GM10248 (cell line): ENCODE results near the gene TWIST2.

Experiments used
- CTCF ChIA-PET: fragments of 300-600 bp; sonication (Branson Sonifier 250); formaldehyde crosslinking; extraction: SDS; loops from one replicate; lab custom pipeline; 2021; ENCODE audit warnings: antibody characterized with exemption; lab: Yijun Ruan, JAX
- POLR2A ChIA-PET: fragments of 350-650 bp; sonication (Branson Sonifier 250); formaldehyde crosslinking; extraction: SDS; loops from one replicate; lab custom pipeline; 2020; ENCODE audit warnings: antibody characterized with exemption; lab: Yijun Ruan, JAX
- DNase-seq: peaks from one replicate; pipeline ENCODE4 v3.0.0; 2012; ENCODE audit errors: extremely low spot score
- TF ChIP-seq, protein P1 (sequence below): IDR thresholded peaks from 2 replicates; pipeline ENCODE4 v1.5.1; 2012; ENCODE audit warnings: mild to moderate bottlenecking, low read depth; ENCODE audit errors: extremely low read depth, missing control alignments, control extremely low read depth

The TWIST2 gene

DNA sequence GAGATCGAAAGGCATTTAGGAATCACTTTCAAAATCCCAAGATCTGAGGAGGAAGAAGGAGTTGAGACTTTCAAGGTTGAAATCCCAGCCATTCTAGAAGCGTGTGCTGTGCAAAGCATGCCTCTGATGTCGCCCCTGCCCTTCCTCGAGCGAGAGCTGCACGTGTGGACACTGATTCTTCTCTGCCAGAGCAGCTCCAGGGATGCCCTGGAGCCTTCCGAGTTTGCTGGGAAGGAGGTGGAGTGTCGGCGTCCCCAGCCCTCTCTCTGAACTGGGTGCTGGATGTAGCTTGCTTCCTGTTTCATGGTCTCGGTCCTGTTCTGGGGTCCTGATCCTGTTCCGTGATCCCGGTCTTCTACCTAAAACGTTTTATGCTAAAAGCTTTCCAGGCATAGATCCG lies 76.1 kb downstream of the TWIST2 start:
- ChIA-PET POLR2A (no interaction called here), CTCF (no interaction called here)
- no peak for DNase-seq
- TF ChIP-seq, protein P1, sequence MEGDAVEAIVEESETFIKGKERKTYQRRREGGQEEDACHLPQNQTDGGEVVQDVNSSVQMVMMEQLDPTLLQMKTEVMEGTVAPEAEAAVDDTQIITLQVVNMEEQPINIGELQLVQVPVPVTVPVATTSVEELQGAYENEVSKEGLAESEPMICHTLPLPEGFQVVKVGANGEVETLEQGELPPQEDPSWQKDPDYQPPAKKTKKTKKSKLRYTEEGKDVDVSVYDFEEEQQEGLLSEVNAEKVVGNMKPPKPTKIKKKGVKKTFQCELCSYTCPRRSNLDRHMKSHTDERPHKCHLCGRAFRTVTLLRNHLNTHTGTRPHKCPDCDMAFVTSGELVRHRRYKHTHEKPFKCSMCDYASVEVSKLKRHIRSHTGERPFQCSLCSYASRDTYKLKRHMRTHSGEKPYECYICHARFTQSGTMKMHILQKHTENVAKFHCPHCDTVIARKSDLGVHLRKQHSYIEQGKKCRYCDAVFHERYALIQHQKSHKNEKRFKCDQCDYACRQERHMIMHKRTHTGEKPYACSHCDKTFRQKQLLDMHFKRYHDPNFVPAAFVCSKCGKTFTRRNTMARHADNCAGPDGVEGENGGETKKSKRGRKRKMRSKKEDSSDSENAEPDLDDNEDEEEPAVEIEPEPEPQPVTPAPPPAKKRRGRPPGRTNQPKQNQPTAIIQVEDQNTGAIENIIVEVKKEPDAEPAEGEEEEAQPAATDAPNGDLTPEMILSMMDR = no peak

DNA sequence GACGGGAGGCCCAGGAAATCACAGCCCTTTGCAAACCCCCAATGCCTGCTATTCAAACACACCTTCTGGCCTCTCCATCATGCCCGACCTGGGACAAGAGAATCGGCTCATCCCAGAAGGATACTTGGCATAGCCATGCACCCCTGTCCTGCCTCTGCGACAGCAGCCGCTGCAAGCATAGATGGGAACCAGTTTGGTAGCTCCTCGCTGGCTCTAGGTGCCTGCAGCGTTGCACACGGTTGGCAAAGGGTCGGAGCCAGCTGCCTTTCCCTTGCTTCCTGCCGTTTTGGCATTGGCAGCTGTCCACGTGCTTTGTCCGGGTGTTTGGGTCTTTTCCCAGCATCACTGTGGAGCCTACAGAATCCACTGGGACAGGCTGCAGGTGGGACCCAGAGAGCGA lies 76.9 kb downstream of the TWIST2 start:
- DNase-seq = no peak
- TF ChIP-seq, protein P1 = no peak
- POLR2A ChIA-PET = no interaction called here
- CTCF ChIA-PET = no interaction called here

DNA sequence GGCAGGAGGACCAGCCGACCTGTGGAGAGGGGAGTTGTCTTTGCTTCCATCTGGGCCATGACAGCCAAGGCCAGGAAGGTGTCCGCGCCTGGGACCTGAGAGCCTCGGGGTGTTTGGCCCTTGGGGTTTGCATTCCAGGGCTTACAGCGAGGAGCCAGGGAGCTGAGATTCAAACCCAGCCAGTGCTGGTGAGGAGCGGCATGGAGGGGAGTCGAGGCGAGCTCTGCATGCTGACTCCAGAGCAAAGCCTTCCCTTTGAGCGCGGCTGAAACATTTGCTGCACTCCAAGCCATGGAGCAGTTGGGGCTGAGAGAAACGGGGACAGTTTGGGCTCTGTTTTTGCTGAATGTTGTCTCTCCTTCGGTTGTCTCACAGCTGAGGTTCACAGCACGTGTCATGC lies 77.4 kb downstream of the TWIST2 start:
- ChIA-PET POLR2A (no interaction called here), CTCF (no interaction called here)
- TF ChIP-seq, protein P1 = no peak
- DNase-seq = no peak

DNA sequence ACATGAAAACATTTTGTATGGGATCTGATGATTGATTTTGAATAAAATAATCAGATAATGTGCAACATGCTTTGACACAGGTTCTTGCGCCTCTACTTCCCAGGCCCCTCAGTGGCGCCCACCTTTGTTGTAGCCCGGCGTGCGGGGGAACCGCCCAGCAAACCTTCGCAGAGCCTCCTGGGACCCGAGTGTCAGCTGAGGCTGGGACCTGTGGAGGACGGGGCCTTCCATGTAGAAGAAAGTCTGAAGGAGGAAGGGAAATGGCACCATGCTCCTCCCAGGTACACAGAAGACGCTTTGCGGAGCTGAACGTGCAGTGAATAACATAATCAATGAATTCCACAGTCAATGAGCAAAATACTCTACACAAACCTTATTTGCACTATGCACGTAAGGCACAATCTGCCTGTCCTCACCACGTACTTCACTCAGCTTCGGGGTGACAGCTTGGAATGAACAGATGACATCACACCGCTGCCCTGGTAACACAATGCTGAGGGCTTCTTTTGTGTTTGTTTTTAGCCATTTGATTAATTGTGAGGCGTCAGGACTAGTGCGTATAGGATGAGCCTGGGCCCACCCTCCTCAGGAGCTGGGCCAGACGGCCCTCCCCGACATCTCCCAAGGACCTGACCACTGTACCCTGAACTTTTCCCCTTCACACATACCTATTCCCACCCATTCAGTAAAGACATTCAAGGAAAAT lies 78.1 kb downstream of the TWIST2 start:
- POLR2A ChIA-PET = no interaction called here

GRCh38 chr2:238926761-238927611 lies 79.1 kb downstream of the TWIST2 start:
- ChIA-PET POLR2A (no interaction called here), CTCF (no interaction called here)
- TF ChIP-seq, protein P1 = no peak
- DNase-seq = no peak

More for the DNA sequence above, 78.1 kb downstream of the TWIST2 start:
- DNase-seq = no peak
- TF ChIP-seq, protein P1 = no peak
- CTCF ChIA-PET = no interaction called here

DNA sequence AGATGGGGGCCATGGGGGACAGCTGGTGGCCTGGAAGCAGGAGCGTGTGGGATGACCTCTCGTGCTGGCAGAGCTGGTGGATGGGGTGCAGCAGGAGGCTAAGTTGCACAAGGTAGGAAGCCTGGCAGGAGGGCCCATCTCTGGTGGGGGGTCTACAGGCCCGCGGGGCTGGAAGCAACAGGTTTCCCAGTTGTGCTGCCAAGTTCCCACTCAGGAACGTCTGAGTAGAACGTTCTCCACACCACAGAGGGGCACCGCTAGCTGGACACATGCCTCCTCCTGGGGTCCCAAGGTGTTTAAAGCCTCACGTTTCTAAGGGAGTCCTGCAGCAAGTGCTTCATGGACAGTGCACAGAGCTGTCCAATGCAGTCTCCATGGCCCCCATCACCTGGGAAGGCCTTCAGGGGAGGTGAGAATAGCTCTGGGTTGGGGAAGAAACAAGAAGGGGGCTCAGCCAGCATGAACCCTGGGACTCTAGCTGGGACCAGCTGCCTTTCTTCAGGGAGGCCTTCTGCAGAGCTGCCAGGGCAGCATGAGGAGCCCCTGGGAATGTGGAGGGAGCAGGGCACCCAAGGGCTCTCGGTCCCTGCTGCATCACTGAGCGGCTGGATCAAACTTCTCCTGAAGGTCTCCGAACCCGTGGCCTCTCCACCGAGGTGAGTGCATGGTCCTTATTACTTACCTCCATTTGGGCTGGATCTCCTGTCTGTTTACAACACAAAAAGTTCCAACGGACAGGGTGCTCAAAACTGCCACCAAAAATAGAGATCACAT lies 80.0 kb downstream of the TWIST2 start:
- no peak for DNase-seq
- ChIA-PET POLR2A (no interaction called here), CTCF (no interaction called here)
- TF ChIP-seq, protein P1 = no peak
